K562 (cell line): ENCODE measurements around the gene PRKCQ. TPM values are rescaled to one million over a fixed set of nuclear protein-coding genes. Genes with fewer than 3 reads are reported as not detected.

ENCODE experiments used
- ATAC-seq: fragments of 200-7000 bp; cut with Tn5 transposase; 3 replicates; pipeline ENCODE4 v1.9.1; 2020; ENCODE audit warnings: moderate library complexity
- BruUV-seq: library from RNA; stranded (reverse); fragments of 400-500 nt; replicated peaks from 2 replicates; lab custom pipeline; 2021; lab: Mats Ljungman, UMichigan
- CTCF ChIA-PET: fragments of 300-600 bp; formaldehyde crosslinking; extraction: SDS; loops from one replicate; lab custom pipeline; 2021; ENCODE audit warnings: low intra/inter-chr PET ratio; lab: Yijun Ruan, JAX
- POLR2A ChIA-PET: fragments of 300-600, 350-650 bp; sonication (Branson Sonifier 250); formaldehyde crosslinking; extraction: SDS; loops from one replicate; lab custom pipeline; 2021; ENCODE audit warnings: antibody characterized with exemption, inconsistent platforms; lab: Yijun Ruan, JAX
- DNase-seq, 4 experiments: peaks; one replicate each; pipeline versions ENCODE4 v3.0.0 to v3.0.0-alpha.2; 2011 to 2018; ENCODE audit warnings: low spot score in 3 of 4, mixed read lengths in 3 of 4; ENCODE audit errors: extremely low read depth in 1 of 4
- FAIRE-seq: peaks from 2 replicates; lab custom pipeline; 2011; peaks lifted over from hg19 to GRCh38; lab: Jason Lieb, UNC
- H2AFZ ChIP-seq: 2 replicates; pipeline ENCODE4 v1.6.0; 2011; ENCODE audit warnings: low read depth, low read length, control low read depth, inconsistent platforms
- H3K27ac ChIP-seq: fragments of 200-600 bp; 3 replicates; pipeline ENCODE4 v1.8.0; 2011; ENCODE audit warnings: low read depth, mild to moderate bottlenecking, control low read depth, inconsistent platforms, low read length, moderate library complexity, mixed read lengths; ENCODE audit errors: extremely low read depth
- H3K27me3 ChIP-seq, 2 experiments: fragments of 300-600 bp in 1 of 2; 2 replicates in 1 of 2; 3 replicates in 1 of 2; pipeline versions ENCODE4 v1.6.0 to v1.8.0; 2011; ENCODE audit warnings: inconsistent platforms in 2 of 2, low read length in 2 of 2, mild to moderate bottlenecking in 1 of 2, mixed read lengths in 1 of 2, moderate library complexity in 1 of 2; ENCODE audit not compliant: control insufficient read depth in 2 of 2, insufficient read depth in 2 of 2
- H3K36me3 ChIP-seq: fragments of 300-600 bp; 3 replicates; pipeline ENCODE4 v1.8.0; 2011; ENCODE audit warnings: mild to moderate bottlenecking, low read length, inconsistent platforms; ENCODE audit not compliant: control insufficient read depth, insufficient read depth
- H3K4me1 ChIP-seq, 2 experiments: fragments of 200-600 bp in 1 of 2; replicated peaks in 1 of 2; 2 replicates in 1 of 2; 3 replicates in 1 of 2; pipeline versions ENCODE4 v1.5.1 to v1.8.0; 2011; ENCODE audit warnings: inconsistent platforms in 2 of 2, low read length in 2 of 2, mild to moderate bottlenecking in 1 of 2, mixed read lengths in 1 of 2, moderate library complexity in 1 of 2; ENCODE audit not compliant: control insufficient read depth in 2 of 2, insufficient read depth in 2 of 2
- H3K4me2 ChIP-seq: 2 replicates; pipeline ENCODE4 v1.6.1; 2011; ENCODE audit warnings: low read length, control low read depth, inconsistent platforms, mixed read lengths; ENCODE audit not compliant: insufficient read depth
- H3K4me3 ChIP-seq: fragments of 200-600 bp; sonication (generic), shearing (Covaris generic); 2 replicates; pipeline ENCODE4 v1.5.1; 2016; ENCODE audit warnings: control low read depth, inconsistent platforms
- H3K79me2 ChIP-seq: fragments of 200-600 bp; 3 replicates; pipeline ENCODE4 v1.8.0; 2011; ENCODE audit warnings: low read length, inconsistent platforms; ENCODE audit not compliant: control insufficient read depth, insufficient read depth
- H3K9ac ChIP-seq, 2 experiments: 2 replicates each; pipeline versions ENCODE4 v1.6.0 to v1.6.1; 2011; ENCODE audit warnings: low read depth in 2 of 2, low read length in 2 of 2, control low read depth in 1 of 2, inconsistent platforms in 1 of 2, mild to moderate bottlenecking in 1 of 2, mixed read lengths in 1 of 2; ENCODE audit not compliant: insufficient read depth in 1 of 2
- H3K9me1 ChIP-seq: one replicate; pipeline ENCODE4 v1.6.0; 2011; ENCODE audit warnings: inconsistent platforms, mild to moderate bottlenecking, low read length, moderate library complexity; ENCODE audit not compliant: control insufficient read depth, insufficient read depth
- H3K9me3 ChIP-seq: replicated peaks from 2 replicates; pipeline ENCODE4 v1.5.1; 2011; ENCODE audit warnings: low read depth, low read length, inconsistent platforms; ENCODE audit not compliant: control insufficient read depth, insufficient read depth
- H4K20me1 ChIP-seq: replicated peaks from 2 replicates; pipeline ENCODE4 v1.6.1; 2011; ENCODE audit warnings: low read length, inconsistent platforms, mixed read lengths; ENCODE audit not compliant: control insufficient read depth, insufficient read depth
- CAMTA2 ChIP-seq: fragments of 250-450 bp; sonication (Bioruptor Pico); conservative IDR thresholded peaks from 2 replicates; pipeline ENCODE4 v1.5.1; 2022
- CSDE1 ChIP-seq, 2 experiments: fragments of 450-650 bp; IDR thresholded peaks; 2 replicates each; pipeline ENCODE4 v1.6.1; 2016; ENCODE audit warnings: mild to moderate bottlenecking in 1 of 2
- GABPA ChIP-seq: fragments of 200-800 bp; sonication (Bioruptor generic); conservative IDR thresholded peaks from 2 replicates; pipeline ENCODE4 v1.6.1; 2016; ENCODE audit warnings: low read depth, missing genetic modification characterization, missing compliant biosample characterization
- HDGF ChIP-seq: fragments of 450-650 bp; IDR thresholded peaks from 2 replicates; pipeline ENCODE4 v1.6.1; 2016
- PPARD ChIP-seq: fragments of 250-450 bp; sonication (Bioruptor Pico); IDR thresholded peaks from 2 replicates; pipeline ENCODE4 v1.8.0; 2022; ENCODE audit warnings: inconsistent platforms, mild to moderate bottlenecking, moderate library complexity
- PRPF4 ChIP-seq: fragments of 200-400 bp; formaldehyde crosslinking; IDR thresholded peaks from one replicate; pipeline ENCODE4 v1.6.1; 2017; ENCODE audit warnings: low read length, low read depth, mild to moderate bottlenecking; ENCODE audit not compliant: insufficient read depth, poor library complexity, severe bottlenecking
- SIX5 ChIP-seq, 2 experiments: IDR thresholded peaks; 2 replicates each; pipeline ENCODE4 v1.6.1; 2011; ENCODE audit warnings: low read length in 2 of 2, borderline replicate concordance in 1 of 2, low read depth in 1 of 2, mild to moderate bottlenecking in 1 of 2, moderate library complexity in 1 of 2; ENCODE audit not compliant: insufficient read depth in 1 of 2
- TEAD2 ChIP-seq: fragments of 450-650 bp; IDR thresholded peaks from 2 replicates; pipeline ENCODE4 v1.6.1; 2016; ENCODE audit warnings: missing genetic modification characterization, control low read depth, missing compliant biosample characterization
- U2AF2 ChIP-seq: fragments of 200-400 bp; formaldehyde crosslinking; optimal IDR thresholded peaks from 2 replicates; pipeline ENCODE3; 2017; ENCODE audit warnings: low read depth, mild to moderate bottlenecking, low read length
- ZC3H8 ChIP-seq: fragments of 450-650 bp; IDR thresholded peaks from 2 replicates; pipeline ENCODE4 v1.6.1; 2017
- ZNF121 ChIP-seq: sonication (generic); formaldehyde crosslinking; conservative IDR thresholded peaks from 2 replicates; pipeline ENCODE4 v1.8.0; 2022; ENCODE audit warnings: missing genetic modification reagents
- WGBS: fragments of 100-300 bp; shearing (Covaris generic); methylation state at CpG from one replicate; pipeline ENCODE4 v1.1.6; 2016; ENCODE audit warnings: low coverage, mixed read lengths; ENCODE audit not compliant: insufficient coverage; ENCODE audit errors: missing lambda C conversion rate; 5-methylcytosine and 5-hydroxymethylcytosine counted together
- in situ Hi-C: fragments of 300-500 bp; cut with MboI; formaldehyde crosslinking; loops from 4 replicates; pipeline ENCODE4 v1.15.0; 2018; ENCODE audit warnings: inconsistent platforms, mixed read lengths
- intact Hi-C: fragments of 100-400 bp; cut with micrococcal nuclease; formaldehyde crosslinking; loops from 2 replicates; pipeline ENCODE4 v1.14.2; 2022
- polyA plus RNA-seq, 8 experiments: library from polyadenylated mRNA; depleted of rRNA in 4 of 8; stranded (reverse) in 5 of 8; unstranded in 3 of 8; fragments of >200 nt; fragmentation: Nextera tagmentation in 2 of 8; fragmentation: Illumina TruSeq in 1 of 8; extraction: Ambion mirVana in 2 of 8; extraction: Trizol in 1 of 8; gene quantifications; 2 replicates each; pipeline versions ENCODE4 v1.2.1 to v1.2.3, GENCODE V29; 2011 to 2014; ENCODE audit warnings: inconsistent platforms in 1 of 8, missing spikeins in 1 of 8
- total RNA-seq, 7 experiments: library from RNA; depleted of rRNA in 6 of 7; stranded (reverse); fragments of >200 nt in 6 of 7; fragmentation: Illumina TruSeq in 2 of 7; extraction: Trizol in 2 of 7; gene quantifications; 2 replicates each; pipeline versions ENCODE4 v1.2.1 to v1.2.3, GENCODE V29; 2011 to 2021; ENCODE audit warnings: low replicate concordance in 1 of 7
- TF ChIP-seq, protein P1 (sequence below): fragments of 450-650 bp; IDR thresholded peaks from 2 replicates; pipeline ENCODE4 v1.6.1; 2014; ENCODE audit warnings: low read depth, mild to moderate bottlenecking, moderate library complexity, borderline replicate concordance
- TF ChIP-seq, protein P2 (sequence below): fragments of 250-450 bp; sonication (Bioruptor Pico); IDR thresholded peaks from 2 replicates; pipeline ENCODE4 v1.8.0; 2021; ENCODE audit warnings: borderline replicate concordance, mild to moderate bottlenecking, moderate library complexity; ENCODE audit not compliant: poor library complexity, severe bottlenecking
- TF ChIP-seq, protein P3 (sequence below): sonication (generic); formaldehyde crosslinking; IDR thresholded peaks from 2 replicates; pipeline ENCODE4 v1.8.1; 2023; ENCODE audit warnings: mild to moderate bottlenecking, missing genetic modification reagents

The PRKCQ gene
- total and polyA plus RNA-seq, 9 of the 15 experiments (the other 6 are each of a cell fraction or from before 2014, with no cell fraction given): 4.4 to 23.3 (median 14.6) TPM

DNA sequence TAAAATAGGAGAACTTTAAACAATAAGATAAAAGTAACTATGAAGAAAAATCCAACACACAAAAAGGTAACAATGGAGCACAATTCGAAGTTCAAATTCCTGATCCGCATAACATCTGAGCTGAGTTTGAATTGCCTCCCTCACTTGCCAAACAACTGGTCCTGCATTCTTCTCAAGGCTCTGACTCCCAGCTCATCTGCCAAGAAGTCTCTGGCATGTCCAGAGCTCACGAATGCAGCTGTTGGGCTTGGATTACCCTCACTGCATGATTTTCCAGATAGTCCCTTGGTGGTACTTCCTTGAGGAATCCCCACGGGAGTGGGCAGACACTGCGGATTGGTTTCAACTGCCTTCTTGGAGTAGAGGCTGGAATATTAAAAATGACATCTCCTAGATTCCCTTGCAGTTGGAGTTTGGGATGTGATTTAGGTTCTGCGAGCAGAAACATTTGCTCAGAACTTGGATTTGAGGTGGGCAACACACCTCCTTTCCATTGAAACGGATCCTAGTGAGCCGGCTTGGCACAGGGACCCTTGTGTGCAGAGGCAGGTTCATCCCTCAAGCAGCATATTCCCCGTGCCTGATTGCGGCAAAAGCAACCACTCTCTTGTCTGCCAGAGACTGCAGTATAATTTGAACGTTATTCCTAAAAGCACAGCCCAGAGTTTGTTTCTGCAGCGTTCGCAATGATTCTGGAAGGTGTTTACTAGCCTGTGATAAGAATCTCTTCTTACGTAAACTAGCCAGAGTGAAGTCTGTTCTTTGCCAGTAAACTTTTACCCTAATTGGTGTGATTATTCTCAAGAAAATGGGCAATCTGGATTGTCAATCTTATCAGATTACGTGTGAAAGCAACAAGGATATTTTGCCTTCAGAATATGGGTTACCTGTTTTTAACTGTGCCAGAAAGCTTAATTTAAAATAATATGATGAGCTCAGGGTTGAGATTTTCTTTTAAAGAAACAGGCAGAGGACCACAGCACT is 23.4 kb upstream of the PRKCQ start (continued):
- TF ChIP-seq SIX5 (IDR thresholded peaks at IDR 0.05; ENCODE audit: borderline replicate concordance in 1 of 2, insufficient read depth in 1 of 2, low read depth in 1 of 2, low read length in 2 of 2) (no peak), TEAD2 (no peak), GABPA (tag) (no peak)
- TF ChIP-seq, protein P1, sequence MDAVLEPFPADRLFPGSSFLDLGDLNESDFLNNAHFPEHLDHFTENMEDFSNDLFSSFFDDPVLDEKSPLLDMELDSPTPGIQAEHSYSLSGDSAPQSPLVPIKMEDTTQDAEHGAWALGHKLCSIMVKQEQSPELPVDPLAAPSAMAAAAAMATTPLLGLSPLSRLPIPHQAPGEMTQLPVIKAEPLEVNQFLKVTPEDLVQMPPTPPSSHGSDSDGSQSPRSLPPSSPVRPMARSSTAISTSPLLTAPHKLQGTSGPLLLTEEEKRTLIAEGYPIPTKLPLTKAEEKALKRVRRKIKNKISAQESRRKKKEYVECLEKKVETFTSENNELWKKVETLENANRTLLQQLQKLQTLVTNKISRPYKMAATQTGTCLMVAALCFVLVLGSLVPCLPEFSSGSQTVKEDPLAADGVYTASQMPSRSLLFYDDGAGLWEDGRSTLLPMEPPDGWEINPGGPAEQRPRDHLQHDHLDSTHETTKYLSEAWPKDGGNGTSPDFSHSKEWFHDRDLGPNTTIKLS: no peak
- TF ChIP-seq, protein P2, sequence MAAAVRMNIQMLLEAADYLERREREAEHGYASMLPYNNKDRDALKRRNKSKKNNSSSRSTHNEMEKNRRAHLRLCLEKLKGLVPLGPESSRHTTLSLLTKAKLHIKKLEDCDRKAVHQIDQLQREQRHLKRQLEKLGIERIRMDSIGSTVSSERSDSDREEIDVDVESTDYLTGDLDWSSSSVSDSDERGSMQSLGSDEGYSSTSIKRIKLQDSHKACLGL (CRISPR knock-in tag): no peak

DNA sequence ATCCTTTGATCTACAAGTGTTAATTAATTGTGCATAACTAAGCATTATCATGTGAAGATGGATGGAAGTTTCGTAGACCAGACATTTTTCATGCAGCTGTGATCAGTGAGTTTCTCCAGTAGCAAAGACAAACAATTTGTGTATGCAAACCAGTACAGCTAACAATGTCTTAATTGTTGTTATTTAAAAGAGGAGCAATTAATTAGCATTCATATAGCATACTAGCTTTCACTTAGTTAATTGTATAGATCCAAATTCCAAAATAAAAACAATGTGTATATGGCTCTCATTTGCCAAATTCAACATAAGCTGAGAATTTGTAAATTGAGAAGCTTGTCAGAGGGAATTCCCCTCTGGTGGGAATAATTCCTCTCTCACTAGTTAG is 22.6 kb upstream of the PRKCQ start:
- in situ Hi-C loops: no loop called here
- no peak overlapping the region for H2AFZ ChIP-seq
- H3K36me3 ChIP-seq: no peaks in the 10 kb centered on the region
- FAIRE-seq: no peak
- H3K9ac ChIP-seq: no peak overlapping the region
- intact Hi-C loops: no loop called here
- no peaks in the 10 kb centered on the region for H4K20me1 ChIP-seq
- BruUV-seq: no TSS peak
- ATAC-seq: no peak
- TF ChIP-seq PRPF4: no peak
- TF ChIP-seq CSDE1 (IDR thresholded peaks at IDR 0.05): no peak
- TF ChIP-seq ZNF121 (CRISPR knock-in tag): no peak
- no peak for TF ChIP-seq PPARD (CRISPR knock-in tag)
- no peak for TF ChIP-seq HDGF
- no peak for TF ChIP-seq ZC3H8
- TF ChIP-seq U2AF2: no peak
- TF ChIP-seq CAMTA2: no peak
- TF ChIP-seq, protein P3, sequence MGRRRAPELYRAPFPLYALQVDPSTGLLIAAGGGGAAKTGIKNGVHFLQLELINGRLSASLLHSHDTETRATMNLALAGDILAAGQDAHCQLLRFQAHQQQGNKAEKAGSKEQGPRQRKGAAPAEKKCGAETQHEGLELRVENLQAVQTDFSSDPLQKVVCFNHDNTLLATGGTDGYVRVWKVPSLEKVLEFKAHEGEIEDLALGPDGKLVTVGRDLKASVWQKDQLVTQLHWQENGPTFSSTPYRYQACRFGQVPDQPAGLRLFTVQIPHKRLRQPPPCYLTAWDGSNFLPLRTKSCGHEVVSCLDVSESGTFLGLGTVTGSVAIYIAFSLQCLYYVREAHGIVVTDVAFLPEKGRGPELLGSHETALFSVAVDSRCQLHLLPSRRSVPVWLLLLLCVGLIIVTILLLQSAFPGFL: no peak
- no peak overlapping the region for H3K4me2 ChIP-seq
- DNase-seq: no peak
- ChIA-PET CTCF (no interaction called here), POLR2A (interaction anchor here (1.2 kb wide), 1 partner anchor 14 kb away, joined by 3 read pairs; no protein-coding TSS in a partner anchor)
- H3K9me1 ChIP-seq: no peaks in the 10 kb centered on the region
- no peaks in the 10 kb centered on the region for H3K9me3 ChIP-seq
- H3K79me2 ChIP-seq: no peaks in the 10 kb centered on the region
- H3K27me3 ChIP-seq: peaks cover 2 to 12% of the 10 kb centered on the region in 2 experiments; a peak in 3 of 5 replicates
- 37% methylated on average over 1 of the region's 1 CpG for WGBS
- no peak overlapping the region for H3K27ac ChIP-seq
- H3K4me3 ChIP-seq: no peak overlapping the region
- H3K4me1 ChIP-seq: no peaks in the 10 kb centered on the region
